Body of pancreas (tissue), 4 donors: ENCODE measurements around the gene DTX4. TPM values are rescaled to one million over a fixed set of nuclear protein-coding genes. Genes with fewer than 3 reads are reported as not detected.
A peak's percentile ranks its signal among the peaks of the same experiment; 100 is the strongest.

Experiments
- ATAC-seq: fragments of 150-250 bp; one replicate; pipeline ENCODE4 v1.9.1; 2016
- DNase-seq, 4 donors: peaks; one replicate each; pipeline ENCODE4 v3.0.0-alpha.2; 2019
- H3K27ac ChIP-seq, 4 donors: fragments of 200-600 bp; sonication (generic); 1 replicate in 3 of 4; 2 replicates in 1 of 4; pipeline versions ENCODE4 v1.5.1 to v1.6.1; 2016 to 2019; ENCODE audit warnings: mild to moderate bottlenecking in 1 of 4, mixed read lengths in 1 of 4, moderate library complexity in 1 of 4
- H3K27me3 ChIP-seq, 2 donors: fragments of 200-600 bp; sonication (generic); one replicate each; pipeline ENCODE4 v1.6.0; 2016; ENCODE audit warnings: mild to moderate bottlenecking in 1 of 2
- H3K36me3 ChIP-seq, 2 donors: fragments of 200-600 bp; sonication (generic); replicated peaks in 1 of 2; 2 replicates each; pipeline ENCODE4 v1.5.1; 2016; ENCODE audit warnings: low read depth in 2 of 2; ENCODE audit not compliant: insufficient read depth in 1 of 2
- H3K4me1 ChIP-seq: fragments of 200-600 bp; sonication (generic); one replicate; pipeline ENCODE4 v1.6.0; 2016
- H3K4me3 ChIP-seq, 2 donors: fragments of 200-600 bp; sonication (generic); 1 replicate in 1 of 2; 2 replicates in 1 of 2; pipeline ENCODE4 v1.5.1; 2016 to 2019
- H3K9me3 ChIP-seq, 3 donors: fragments of 200-600 bp; sonication (generic); 1 replicate in 2 of 3; 2 replicates in 1 of 3; pipeline ENCODE4 v1.5.1; 2016
- CTCF ChIP-seq, 7 experiments: fragments of 450-650 bp in 4 of 7; fragments of 200-600 bp in 3 of 7; sonication (generic) in 3 of 7; IDR thresholded peaks; one replicate each; pipeline ENCODE4 v1.5.1; 2016 to 2019; ENCODE audit warnings: antibody characterized with exemption in 7 of 7
- POLR2A ChIP-seq, 3 donors: fragments of 450-650 bp; IDR thresholded peaks; one replicate each; pipeline ENCODE4 v1.6.1; 2016; ENCODE audit warnings: antibody characterized with exemption in 3 of 3, mild to moderate bottlenecking in 2 of 3
- WGBS, 2 donors: methylation state at CpG; one replicate each; pipeline ENCODE4 v1.1.5; 2017; 5-methylcytosine and 5-hydroxymethylcytosine counted together
- intact Hi-C: fragments of 100-400 bp; cut with DNase I; formaldehyde crosslinking; loops from one replicate; pipeline ENCODE4 v1.15.1; 2023
- total RNA-seq, 2 donors: library from RNA; depleted of rRNA; stranded (reverse); fragments of >200 nt; gene quantifications; one replicate each; pipeline ENCODE4 v1.1.0, GENCODE V29; 2016

DTX4 gene
- total RNA-seq, 2 donors from 2014 or later = 9.6 to 10.4 TPM

DNA sequence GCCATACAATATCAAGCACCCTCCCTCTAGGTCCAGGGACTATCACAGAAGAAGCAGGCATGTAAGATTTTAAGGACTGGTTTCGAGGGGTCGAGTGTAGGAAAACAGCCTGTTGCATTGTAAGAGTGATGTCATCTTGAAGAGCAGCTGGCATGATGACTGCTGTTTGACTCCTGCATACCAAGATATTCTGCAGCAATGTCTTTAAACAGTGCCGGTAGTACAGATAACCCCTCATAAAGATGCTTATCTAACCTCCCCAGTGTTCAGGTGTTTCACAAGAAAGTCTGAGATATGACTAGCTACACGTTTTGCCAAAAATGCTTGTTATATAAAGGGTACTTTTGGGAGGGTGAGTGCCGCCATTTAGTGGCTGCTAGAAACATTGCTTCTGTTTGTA, 17.3 kb upstream of the DTX4 start:
- DNase-seq (no peak), ATAC-seq (no peak)
- intact Hi-C loops = no loop called here
- Histone ChIP-seq H3K27me3 (no peaks in the 10 kb centered on the region), H3K27ac (no peak overlapping the region), H3K4me1 (no peaks in the 10 kb centered on the region), H3K4me3 (no peak overlapping the region), H3K36me3 (no peaks in the 10 kb centered on the region), H3K9me3 (no peaks in the 10 kb centered on the region)
- TF ChIP-seq CTCF (IDR thresholded peaks at IDR 0.05) (no peak), POLR2A (IDR thresholded peaks at IDR 0.05) (no peak)
- 71 to 74% methylated on average over 4 to 5 of the region's 5 CpGs for WGBS, 2 donors

- Histone ChIP-seq H3K27ac (no peak overlapping the region), H3K9me3 (no peaks in the 10 kb centered on the region), H3K36me3 (no peaks in the 10 kb centered on the region), H3K27me3 (no peaks in the 10 kb centered on the region), H3K4me1 (no peaks in the 10 kb centered on the region), H3K4me3 (no peak overlapping the region)
- TF ChIP-seq POLR2A (IDR thresholded peaks at IDR 0.05) (no peak), CTCF (IDR thresholded peaks at IDR 0.05) (no peak)
- 50 to 58% methylated on average over 3 of the region's 3 CpGs for WGBS, 2 donors
- intact Hi-C loops = no loop called here
- DNase-seq = no peak
- no peak for ATAC-seq
Observed at GRCh38 chr11:59157433-59157832, 14.5 kb upstream of the DTX4 start.

DNA sequence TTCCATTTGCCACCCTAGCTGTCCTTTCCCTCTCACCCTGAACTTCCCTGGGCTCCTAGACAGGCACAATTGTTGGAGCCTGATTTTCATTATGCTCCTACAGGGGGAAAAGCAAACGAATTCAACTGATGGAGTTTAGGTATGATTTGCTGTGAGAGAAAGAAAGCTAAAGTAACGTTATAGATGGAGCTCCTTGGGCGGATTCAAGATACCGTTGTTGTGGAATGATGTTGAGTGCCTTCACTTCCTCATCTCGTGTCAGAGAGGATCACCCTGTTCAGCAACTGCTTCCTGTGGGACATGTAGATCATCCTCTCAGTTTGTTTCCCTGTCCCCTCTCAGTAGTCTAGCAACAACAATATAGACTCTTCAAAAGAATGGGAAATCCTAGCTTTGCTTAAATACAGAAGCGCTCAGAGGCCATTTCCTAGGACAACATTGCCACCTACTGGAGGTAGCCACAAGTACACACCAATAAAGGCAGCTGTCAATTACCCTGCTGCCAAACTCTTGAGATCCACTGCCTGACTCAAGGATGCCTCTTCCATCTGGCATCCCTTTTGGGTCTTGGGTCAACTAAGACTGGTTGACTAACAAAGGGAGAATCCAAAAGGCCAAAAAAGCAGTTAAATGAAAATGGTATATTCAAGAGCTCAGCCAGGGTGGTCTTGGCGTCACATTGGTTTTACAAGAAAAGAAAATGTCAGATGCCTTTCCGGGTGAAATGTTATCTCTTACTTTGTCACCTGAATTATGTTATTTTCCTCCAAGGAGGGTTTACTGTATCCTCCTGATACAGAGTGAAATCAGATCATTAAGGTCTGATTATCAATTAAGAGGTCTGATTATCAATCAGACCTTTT, 13.5 kb upstream of the DTX4 start:
- DNase-seq (peak; percentile 56 to 65 (median 62)), ATAC-seq (peak; percentile 85)
- H3K9me3 ChIP-seq = no peaks in the 10 kb centered on the region
- H3K4me1 ChIP-seq = no peaks in the 10 kb centered on the region
- no peaks in the 10 kb centered on the region for H3K36me3 ChIP-seq
- H3K27me3 ChIP-seq = no peaks in the 10 kb centered on the region
- TF ChIP-seq CTCF (IDR thresholded peaks at IDR 0.05) = peak; percentile 65 to 88 (median 79)
- TF ChIP-seq POLR2A (IDR thresholded peaks at IDR 0.05) = no peak
- intact Hi-C loops = no loop called here
- no peak overlapping the region for H3K4me3 ChIP-seq
- H3K27ac ChIP-seq = no peak overlapping the region
- WGBS, 2 donors = 32 to 34% methylated on average over 8 of the region's 8 CpGs

DNA sequence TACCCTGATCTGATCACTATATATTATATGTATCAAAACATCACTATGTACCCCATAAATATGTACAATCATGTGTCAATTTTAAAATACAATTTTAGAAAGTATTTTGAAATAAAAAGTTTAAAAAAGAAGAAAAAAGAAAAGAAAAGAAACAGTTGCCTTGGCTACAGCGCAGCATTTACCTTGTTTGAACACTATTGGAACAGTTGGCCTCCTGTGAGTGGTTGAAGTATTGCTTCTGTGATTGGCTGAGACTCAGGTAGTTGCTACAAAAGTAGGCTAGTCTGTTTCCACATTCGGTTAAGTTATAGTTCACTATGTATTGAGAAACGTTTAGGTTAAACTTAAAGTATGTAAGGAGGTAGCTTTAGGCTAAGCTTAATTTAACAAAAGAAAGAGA, 7.9 kb upstream of the DTX4 start:
- no peaks in the 10 kb centered on the region for H3K4me1 ChIP-seq
- no peaks in the 10 kb centered on the region for H3K27me3 ChIP-seq
- 73 to 77% methylated on average over 3 of the region's 3 CpGs for WGBS, 2 donors
- TF ChIP-seq CTCF (IDR thresholded peaks at IDR 0.05) = no peak
- TF ChIP-seq POLR2A (IDR thresholded peaks at IDR 0.05) = no peak
- H3K27ac ChIP-seq = no peak overlapping the region
- DNase-seq (no peak), ATAC-seq (no peak)
- no peaks in the 10 kb centered on the region for H3K9me3 ChIP-seq
- intact Hi-C loops = no loop called here
- H3K36me3 ChIP-seq = no peaks in the 10 kb centered on the region
- no peak overlapping the region for H3K4me3 ChIP-seq
